Fibroblast of the aortic adventitia (primary cell): ENCODE data around the gene SNIP1. TPM values are rescaled to one million over a fixed set of nuclear protein-coding genes. Genes with fewer than 3 reads are reported as not detected.
"Not testable (repeated sequence)": the region's sequence is repeated elsewhere in the genome, so short reads cannot be mapped to it uniquely, and the experiment has no call there.

Experiments
- DNase-seq: peaks from one replicate; pipeline ENCODE4 v3.0.0-alpha.2; 2010; ENCODE audit warnings: low read depth
- H3K4me3 ChIP-seq: 2 replicates; pipeline ENCODE4 v1.5.1; 2011; ENCODE audit warnings: low read depth, mild to moderate bottlenecking, control low read depth, low read length, moderate library complexity
- CTCF ChIP-seq: IDR thresholded peaks from 2 replicates; pipeline ENCODE4 v1.5.1; 2011; ENCODE audit warnings: mild to moderate bottlenecking, low read length, control low read depth, inconsistent platforms; ENCODE audit not compliant: insufficient read depth
- total RNA-seq: library from RNA; depleted of rRNA; stranded (reverse); fragments of >200 nt; gene quantifications from 2 replicates; pipeline ENCODE4 v1.2.3, GENCODE V29; 2012; ENCODE audit warnings: low replicate concordance

The SNIP1 gene
- total RNA-seq, 1 donor, result 12.9 TPM

- peak; percentile 94 for DNase-seq
These were observed 41.5 kb upstream of the SNIP1 start, which contains the start of gene GNL2 for GRCh38 chr1:37595440-37596181. GNL2 (minus strand) TSS chr1:37595937; CDS start chr1:37595822, 115 bp downstream.

GRCh38 chr1:37593726-37594125 is 39.6 kb upstream of the SNIP1 start:
- no peak for DNase-seq
- TF ChIP-seq CTCF, result no peak
- H3K4me3 ChIP-seq, result no peak overlapping the region

More at GRCh38 chr1:37595440-37596181, 41.5 kb upstream of the SNIP1 start, which contains the start of gene GNL2:
- H3K4me3 ChIP-seq, result peak within 1 kb of the TSS; percentile 99
- TF ChIP-seq CTCF, result no peak

GRCh38 chr1:37588939-37589338 is 34.8 kb upstream of the SNIP1 start:
- no peak overlapping the region for H3K4me3 ChIP-seq
- DNase-seq, result no peak

GRCh38 chr1:37584544-37584943 is 30.5 kb upstream of the SNIP1 start:
- DNase-seq, H3K4me3 ChIP-seq: not testable (repeated sequence)

More at GRCh38 chr1:37588939-37589338, 34.8 kb upstream of the SNIP1 start:
- TF ChIP-seq CTCF, result no peak

GRCh38 chr1:37575692-37576091 is 21.6 kb upstream of the SNIP1 start:
- TF ChIP-seq CTCF, result no peak
- peak; percentile 15 for DNase-seq
- H3K4me3 ChIP-seq, result no peak overlapping the region

- peak; percentile 84 for DNase-seq
- no peak overlapping the region for H3K4me3 ChIP-seq
- TF ChIP-seq CTCF, result no peak
These were observed 20.9 kb upstream of the SNIP1 start for GRCh38 chr1:37574834-37575480.

- no peak for TF ChIP-seq CTCF
These were observed 16.6 kb upstream of the SNIP1 start for GRCh38 chr1:37570528-37571334.

More at GRCh38 chr1:37570528-37571334, 16.6 kb upstream of the SNIP1 start:
- no peak overlapping the region for H3K4me3 ChIP-seq
- no peak for DNase-seq
